ENCODE data around the gene CHAC1.
"Not testable (repeated sequence)": the region's sequence is repeated elsewhere in the genome, so short reads cannot be mapped to it uniquely, and the experiment has no call there.

Gene CHAC1

GRCh38 chr15:40938536-40938870, 14.8 kb upstream of the CHAC1 start:
- DNase-seq: no peak

- DNase-seq: no peak
These were observed 12.9 kb upstream of the CHAC1 start for GRCh38 chr15:40940296-40940801.

- no peak for DNase-seq
These were observed 12.2 kb upstream of the CHAC1 start for GRCh38 chr15:40941068-40941527.

GRCh38 chr15:40941528-40942336, 11.5 kb upstream of the CHAC1 start:
- DNase-seq: peak; percentile 88

DNA sequence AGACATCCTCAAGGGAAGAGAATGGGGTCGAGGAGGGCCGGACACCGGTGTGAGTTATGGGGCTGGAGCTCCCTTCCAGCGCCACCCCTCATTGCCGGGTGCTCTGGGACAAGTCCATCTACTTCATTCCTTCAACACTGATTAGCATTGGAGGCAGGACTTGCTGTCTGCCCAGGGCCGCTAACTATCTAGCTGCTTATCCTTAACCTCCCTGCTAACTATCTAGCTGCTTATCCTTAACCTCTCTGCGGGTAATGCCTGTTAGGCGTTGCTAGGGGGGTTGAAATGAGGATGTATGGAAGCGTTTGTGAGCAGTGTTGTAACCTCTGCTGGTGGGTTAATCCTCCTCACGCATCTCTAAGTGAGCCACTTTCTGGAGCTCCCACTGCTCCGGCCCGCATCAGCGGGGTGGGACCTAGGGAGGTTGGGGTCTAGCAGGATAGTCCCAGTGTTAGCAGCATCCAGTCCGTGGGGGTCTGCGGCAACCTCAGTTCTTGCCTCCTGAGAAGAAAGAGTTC, 10.9 kb upstream of the CHAC1 start:
- no peak for DNase-seq

DNA sequence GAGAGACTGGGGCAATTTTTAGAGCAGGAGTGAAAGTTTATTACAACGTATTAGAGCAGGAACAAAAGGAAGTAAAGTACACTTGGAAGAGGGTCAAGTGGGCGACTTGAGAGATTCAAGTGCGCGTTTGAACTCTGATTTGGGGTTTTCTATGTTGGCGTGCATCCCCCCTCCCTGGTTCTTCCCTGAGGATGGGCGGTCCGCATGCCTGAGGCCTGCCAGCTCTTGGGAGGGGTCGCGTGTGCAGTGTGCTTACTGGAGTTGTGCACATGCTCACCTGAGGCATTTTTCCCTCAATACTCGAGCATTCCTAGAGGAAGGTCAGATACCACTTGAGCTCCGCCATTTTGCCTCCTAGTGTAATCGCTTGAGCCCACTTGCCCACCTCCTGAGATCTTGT, 10.4 kb upstream of the CHAC1 start:
- DNase-seq: no peak

DNA sequence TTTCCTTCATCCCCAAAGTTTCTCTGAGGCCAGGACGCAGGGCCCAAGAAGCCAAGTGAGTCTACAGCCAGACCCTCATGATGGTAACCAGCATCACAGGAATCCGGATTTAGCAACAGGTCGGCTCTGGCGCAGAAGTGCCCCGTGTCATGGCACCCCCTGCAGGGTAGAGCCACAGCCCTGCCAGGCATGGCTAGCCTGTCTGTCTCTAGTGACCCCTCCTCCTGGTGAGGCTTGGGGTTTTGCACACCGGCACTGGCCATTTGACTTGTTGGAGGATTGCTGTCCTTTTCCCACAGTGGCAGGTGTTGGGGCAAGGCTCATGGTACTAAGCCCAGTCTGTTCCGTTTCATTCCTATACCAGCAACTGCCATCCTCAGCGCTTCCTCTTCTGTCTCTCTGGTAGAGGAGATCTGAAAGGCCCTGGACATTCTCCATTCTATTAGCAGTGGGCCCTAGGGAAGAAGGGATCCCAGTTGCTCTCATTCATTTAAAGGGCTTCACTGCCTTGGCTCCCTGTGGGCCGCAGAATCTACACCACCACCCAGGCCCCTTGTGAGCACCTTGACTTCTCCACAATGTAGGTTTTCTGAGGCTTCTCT, 9.4 kb upstream of the CHAC1 start:
- no peak for DNase-seq

DNA sequence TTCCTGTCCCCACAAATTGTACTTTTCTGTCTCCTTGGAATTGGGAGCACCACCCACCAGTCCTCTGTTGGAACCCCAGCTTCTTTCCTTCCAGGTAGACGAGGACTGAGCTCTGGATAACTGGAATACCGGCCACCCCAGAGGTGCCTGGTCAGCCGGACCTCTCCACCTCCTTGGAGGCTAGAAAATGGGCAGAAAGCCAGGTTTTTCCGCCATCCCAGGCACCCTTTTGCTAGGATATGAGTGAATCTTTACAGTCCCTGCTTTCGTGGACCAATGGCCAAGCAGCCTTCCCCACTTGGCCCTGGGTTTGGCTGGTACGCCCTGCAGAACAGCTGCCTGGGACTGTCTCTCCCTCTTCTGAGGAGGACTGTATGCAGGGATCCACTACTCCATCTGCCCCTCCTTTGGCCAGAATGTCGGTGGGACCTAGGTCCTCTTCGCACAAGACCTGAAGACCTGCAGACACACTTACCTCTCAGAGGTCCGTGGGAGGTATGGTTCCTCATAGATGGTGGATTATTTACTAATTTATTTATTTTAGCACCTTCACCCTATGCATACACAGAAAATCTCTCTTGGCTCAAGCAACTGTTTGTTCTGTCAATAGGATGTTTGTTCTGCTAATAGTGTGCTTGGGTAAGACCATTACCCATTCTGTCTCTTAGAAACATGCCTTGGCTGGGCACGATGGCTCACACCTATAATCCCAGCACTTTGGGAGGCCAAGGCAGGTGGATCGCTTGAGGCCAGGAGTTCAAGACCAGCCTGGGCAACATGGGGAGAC, 8.6 kb upstream of the CHAC1 start:
- DNase-seq: no peak

DNA sequence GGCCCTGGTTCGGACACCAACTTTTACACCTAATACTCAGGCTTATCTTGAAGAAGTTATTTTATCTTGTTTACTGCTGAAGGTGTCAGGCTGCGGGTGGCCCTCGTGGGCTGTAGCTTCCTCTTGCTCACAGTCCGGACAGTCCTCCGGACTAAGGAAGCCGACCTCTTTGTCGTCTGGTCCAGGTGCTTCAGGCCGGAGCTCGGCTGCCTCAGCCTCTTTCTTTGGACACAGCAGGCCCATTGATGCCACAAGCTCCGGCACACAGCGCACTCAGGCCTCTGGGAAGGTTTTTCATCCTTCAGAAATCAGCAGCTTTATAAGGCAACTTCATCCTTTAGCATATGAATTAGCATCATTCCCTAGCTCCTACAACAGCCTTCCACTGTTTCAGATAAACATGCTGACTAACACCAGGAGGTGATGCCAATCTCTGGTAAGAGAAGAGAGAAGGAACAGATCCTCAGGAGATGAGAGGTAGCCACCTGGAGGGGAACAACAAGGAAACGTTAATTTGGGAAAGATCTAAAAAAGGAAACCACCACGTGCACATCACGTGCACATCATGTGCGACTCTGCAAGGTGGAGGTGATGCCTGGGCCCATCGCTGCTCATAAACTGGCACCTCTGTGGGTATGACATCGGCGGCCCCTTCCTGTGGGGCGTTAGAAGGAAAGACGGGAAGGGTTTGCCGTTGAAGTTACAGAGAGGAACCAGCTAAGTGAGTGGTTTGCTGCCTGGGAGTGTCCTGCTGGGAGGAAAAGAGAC, 4.4 kb upstream of the CHAC1 start:
- no peak for DNase-seq

DNA sequence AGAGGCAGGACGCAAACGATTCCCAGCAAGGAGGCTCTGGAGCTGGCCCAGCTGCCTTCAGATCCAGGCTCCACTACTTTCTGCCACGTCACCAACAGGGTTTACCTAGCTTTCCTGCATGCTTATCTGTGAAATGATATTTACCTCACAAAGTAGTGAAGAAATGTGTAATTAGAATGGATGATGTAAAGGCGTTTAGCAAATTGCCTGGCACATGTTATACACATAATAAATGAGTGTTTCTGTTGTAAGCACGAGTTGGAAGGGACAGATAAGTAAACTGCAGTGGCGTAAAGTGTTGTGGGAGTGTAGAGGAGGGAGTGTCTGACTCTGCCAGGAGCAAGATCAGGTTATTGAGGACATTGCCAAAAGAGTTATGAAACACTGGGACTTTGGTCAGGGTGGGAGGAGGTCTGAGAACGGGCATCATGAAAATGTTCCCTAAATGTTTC, 3.5 kb upstream of the CHAC1 start:
- no peak for DNase-seq

- no peak for DNase-seq
These were observed 1.5 kb upstream of the CHAC1 start for GRCh38 chr15:40951764-40952163.

GRCh38 chr15:40952301-40952900, 870 bp upstream of the CHAC1 start:
- DNase-seq: no peak

DNA sequence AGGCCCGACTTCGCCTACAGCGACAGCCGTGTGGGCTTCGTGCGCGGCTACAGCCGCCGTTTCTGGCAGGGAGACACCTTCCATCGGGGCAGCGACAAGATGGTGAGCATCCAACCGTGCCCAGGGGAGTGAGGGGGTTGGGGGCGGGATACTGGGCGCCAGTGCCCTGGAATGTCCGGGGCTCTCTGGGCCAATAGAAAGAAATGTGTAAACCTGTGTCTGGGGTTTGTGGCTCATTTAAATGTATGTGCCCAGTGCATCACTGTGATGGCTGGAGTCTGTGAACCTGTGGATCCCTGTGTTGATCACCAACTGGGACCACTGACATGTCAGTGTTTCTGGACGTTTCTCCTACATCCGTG, 423 bp downstream of the CHAC1 start:
- DNase-seq: no peak

GRCh38 chr15:40954158-40954848, 1.0 kb downstream of the CHAC1 start:
- DNase-seq: not testable (repeated sequence)

DNA sequence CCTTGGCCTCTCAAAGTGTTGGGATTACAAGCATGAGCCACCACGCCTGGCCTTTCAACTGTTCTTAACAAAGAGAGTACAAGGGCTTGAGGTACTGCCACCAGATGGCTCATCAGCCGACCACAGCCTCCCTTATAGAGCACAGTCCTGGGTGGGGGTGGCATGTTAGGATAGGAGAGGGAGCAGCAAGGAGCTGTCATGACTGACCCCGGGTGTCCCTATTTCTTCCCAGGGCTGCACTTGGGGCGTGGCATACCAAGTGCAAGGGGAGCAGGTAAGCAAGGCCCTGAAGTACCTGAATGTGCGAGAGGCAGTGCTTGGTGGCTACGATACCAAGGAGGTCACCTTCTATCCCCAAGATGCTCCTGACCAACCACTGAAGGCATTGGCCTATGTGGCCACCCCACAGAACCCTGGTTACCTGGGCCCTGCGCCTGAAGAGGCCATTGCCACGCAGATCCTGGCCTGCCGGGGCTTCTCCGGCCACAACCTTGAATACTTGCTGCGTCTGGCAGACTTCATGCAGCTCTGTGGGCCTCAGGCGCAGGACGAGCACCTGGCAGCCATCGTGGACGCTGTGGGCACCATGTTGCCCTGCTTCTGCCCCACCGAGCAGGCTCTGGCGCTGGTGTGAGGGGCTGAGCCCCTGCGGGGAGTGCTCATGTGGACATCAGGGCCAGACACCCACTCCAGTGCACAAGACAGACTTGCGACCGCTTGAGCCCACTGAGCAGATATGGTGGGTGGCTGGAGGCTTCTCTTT, 2.1 kb downstream of the CHAC1 start:
- DNase-seq: no peak

GRCh38 chr15:40955930-40956540, 2.8 kb downstream of the CHAC1 start:
- DNase-seq: no peak

GRCh38 chr15:40956541-40956982, 3.3 kb downstream of the CHAC1 start:
- no peak for DNase-seq

DNA sequence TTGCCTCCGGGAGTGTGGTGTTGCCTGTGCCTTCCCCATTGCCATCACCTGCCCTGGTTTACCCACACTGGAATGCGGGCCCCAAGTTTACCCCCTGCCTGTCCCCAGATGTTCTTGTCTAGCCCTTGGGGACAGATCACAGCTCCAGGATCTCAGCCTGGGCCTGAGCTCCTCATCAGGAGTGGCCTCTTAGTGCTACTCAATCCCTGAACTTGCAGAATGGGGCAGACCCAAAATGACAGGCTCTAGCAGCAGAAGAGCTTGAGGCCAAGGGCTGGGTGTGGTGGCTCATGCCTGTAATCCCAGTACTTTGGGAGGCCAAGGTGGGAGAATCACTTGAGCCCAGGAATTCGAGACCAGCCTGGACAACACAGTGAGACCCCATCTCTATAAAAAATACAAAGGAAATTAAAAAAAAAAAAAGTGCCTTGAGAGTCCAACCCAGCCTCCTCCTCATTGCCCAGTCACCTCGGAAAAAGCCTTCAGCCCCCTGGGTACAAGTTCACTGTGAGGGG, 3.8 kb downstream of the CHAC1 start:
- no peak for DNase-seq

DNA sequence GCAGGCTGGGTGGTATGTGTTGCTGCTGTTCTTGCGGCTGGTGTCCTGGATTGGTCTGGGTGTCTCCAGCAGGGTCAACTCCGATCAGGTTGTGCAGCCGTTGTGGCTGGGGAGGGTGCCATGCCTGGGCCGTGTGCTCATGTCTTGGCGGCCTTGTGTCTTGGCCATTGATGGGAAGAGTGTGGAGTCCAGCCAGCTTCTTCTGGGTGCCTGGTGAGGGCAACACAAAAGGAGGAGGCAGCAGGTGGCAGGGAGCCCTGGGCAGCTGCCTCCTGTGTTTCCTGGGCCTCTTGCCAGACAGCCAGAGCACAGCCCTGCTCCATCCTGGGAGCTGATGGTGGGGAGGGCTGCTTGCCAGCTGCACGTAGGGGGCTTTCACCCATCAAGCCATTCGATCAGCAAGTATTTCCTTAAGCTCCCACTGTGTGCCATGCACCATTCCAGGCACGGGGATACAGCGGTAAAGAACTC, 4.3 kb downstream of the CHAC1 start:
- DNase-seq: no peak

DNA sequence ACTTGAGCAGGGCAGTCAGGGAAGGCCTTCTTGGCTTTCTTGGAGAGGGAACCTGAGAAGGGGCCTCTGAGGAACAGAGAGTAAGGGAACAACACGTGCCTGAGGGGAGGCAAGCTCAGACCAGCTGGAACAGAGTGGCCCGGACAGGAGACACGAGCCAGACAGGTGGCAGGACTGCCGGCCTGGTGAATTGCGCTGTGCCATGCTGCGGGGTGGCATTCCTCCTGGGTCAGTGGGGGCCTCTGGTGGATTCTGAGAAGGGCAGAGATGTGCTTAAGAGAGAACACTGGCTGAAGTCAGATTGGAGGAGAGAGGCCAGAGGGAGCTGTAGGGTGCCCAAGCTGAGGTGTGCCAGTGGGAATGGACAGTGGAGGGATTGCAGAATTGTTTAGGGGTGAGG, 4.9 kb downstream of the CHAC1 start:
- DNase-seq: peak; percentile 19

Data from fibroblast of skin of right biceps (primary cell).